ENCODE measurements around the gene EBF4. TPM values are rescaled to one million over a fixed set of nuclear protein-coding genes. Genes with fewer than 3 reads are reported as not detected.

EBF4 gene
- total RNA-seq, 1 donor from 2014 or later: 24.6 TPM

- H3K4me3 Mint-ChIP-seq: peak overlapping the region; percentile 76
- peaks cover 20% of the 10 kb centered on the region for H3K4me1 Mint-ChIP-seq
- peaks cover 7% of the 10 kb centered on the region for H3K36me3 Mint-ChIP-seq (ENCODE audit: low read depth)
- H3K27ac Mint-ChIP-seq (ENCODE audit: unreplicated experiment): no peak overlapping the region
- H3K9me3 Mint-ChIP-seq: no peaks in the 10 kb centered on the region
- TF ChIP-seq CTCF (conservative IDR thresholded peaks at IDR 0.05): no peak
- DNase-seq (ENCODE audit: low read depth, low spot score): no peak
- H3K27me3 Mint-ChIP-seq (ENCODE audit: low read depth): peaks cover 88% of the 10 kb centered on the region
Measured at GRCh38 chr20:2751347-2751877, 58.8 kb downstream of the EBF4 start.

GRCh38 chr20:2751878-2752566 is 59.4 kb downstream of the EBF4 start:
- Mint-ChIP-seq H3K4me3 (no peak overlapping the region), H3K27ac (ENCODE audit: unreplicated experiment) (no peak overlapping the region), H3K27me3 (ENCODE audit: low read depth) (peaks cover 87% of the 10 kb centered on the region), H3K4me1 (peaks cover 20% of the 10 kb centered on the region), H3K36me3 (ENCODE audit: low read depth) (peaks cover 7% of the 10 kb centered on the region), H3K9me3 (no peaks in the 10 kb centered on the region)
- no peak for DNase-seq (ENCODE audit: low read depth, low spot score)
- TF ChIP-seq CTCF (conservative IDR thresholded peaks at IDR 0.05): no peak

- peak; percentile 53 for DNase-seq (ENCODE audit: low read depth, low spot score)
- H3K27ac Mint-ChIP-seq (ENCODE audit: unreplicated experiment): no peak overlapping the region
- peaks cover 20% of the 10 kb centered on the region for H3K4me1 Mint-ChIP-seq
- H3K36me3 Mint-ChIP-seq (ENCODE audit: low read depth): peaks cover 7% of the 10 kb centered on the region
- H3K27me3 Mint-ChIP-seq (ENCODE audit: low read depth): peaks cover 79% of the 10 kb centered on the region
- peak overlapping the region; percentile 79 for H3K4me3 Mint-ChIP-seq
- peak; percentile 73 for TF ChIP-seq CTCF (conservative IDR thresholded peaks at IDR 0.05)
- H3K9me3 Mint-ChIP-seq: no peaks in the 10 kb centered on the region
Measured at GRCh38 chr20:2752567-2753460, 60.2 kb downstream of the EBF4 start.

GRCh38 chr20:2753461-2754040 is 61.0 kb downstream of the EBF4 start:
- Mint-ChIP-seq H3K9me3 (no peaks in the 10 kb centered on the region), H3K4me1 (peaks cover 20% of the 10 kb centered on the region), H3K36me3 (ENCODE audit: low read depth) (peaks cover 5% of the 10 kb centered on the region), H3K4me3 (no peak overlapping the region), H3K27me3 (ENCODE audit: low read depth) (peaks cover 72% of the 10 kb centered on the region), H3K27ac (ENCODE audit: unreplicated experiment) (no peak overlapping the region)
- no peak for TF ChIP-seq CTCF (conservative IDR thresholded peaks at IDR 0.05)
- no peak for DNase-seq (ENCODE audit: low read depth, low spot score)

- DNase-seq (ENCODE audit: low read depth, low spot score): no peak
- Mint-ChIP-seq H3K27me3 (ENCODE audit: low read depth) (peaks cover 63% of the 10 kb centered on the region), H3K4me3 (no peak overlapping the region), H3K27ac (ENCODE audit: unreplicated experiment) (no peak overlapping the region), H3K36me3 (ENCODE audit: low read depth) (peaks cover 5% of the 10 kb centered on the region), H3K4me1 (peaks cover 20% of the 10 kb centered on the region), H3K9me3 (no peaks in the 10 kb centered on the region)
- no peak for TF ChIP-seq CTCF (conservative IDR thresholded peaks at IDR 0.05)
Measured at GRCh38 chr20:2754424-2754823, 61.8 kb downstream of the EBF4 start.
